HG03342 (cell line): Measurements from ENCODE around the gene SPRY4.
"Not testable (repeated sequence)": the region's sequence is repeated elsewhere in the genome, so short reads cannot be mapped to it uniquely, and the experiment has no call there.

Experiments
- ATAC-seq: cut with Tn5 transposase; IDR thresholded peaks from one replicate; pipeline ENCODE4 v1.9.1; 2021; ENCODE audit warnings: mild to moderate bottlenecking, moderate library complexity; ENCODE audit not compliant: unreplicated experiment

SPRY4 gene, protein sequence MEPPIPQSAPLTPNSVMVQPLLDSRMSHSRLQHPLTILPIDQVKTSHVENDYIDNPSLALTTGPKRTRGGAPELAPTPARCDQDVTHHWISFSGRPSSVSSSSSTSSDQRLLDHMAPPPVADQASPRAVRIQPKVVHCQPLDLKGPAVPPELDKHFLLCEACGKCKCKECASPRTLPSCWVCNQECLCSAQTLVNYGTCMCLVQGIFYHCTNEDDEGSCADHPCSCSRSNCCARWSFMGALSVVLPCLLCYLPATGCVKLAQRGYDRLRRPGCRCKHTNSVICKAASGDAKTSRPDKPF

DNA sequence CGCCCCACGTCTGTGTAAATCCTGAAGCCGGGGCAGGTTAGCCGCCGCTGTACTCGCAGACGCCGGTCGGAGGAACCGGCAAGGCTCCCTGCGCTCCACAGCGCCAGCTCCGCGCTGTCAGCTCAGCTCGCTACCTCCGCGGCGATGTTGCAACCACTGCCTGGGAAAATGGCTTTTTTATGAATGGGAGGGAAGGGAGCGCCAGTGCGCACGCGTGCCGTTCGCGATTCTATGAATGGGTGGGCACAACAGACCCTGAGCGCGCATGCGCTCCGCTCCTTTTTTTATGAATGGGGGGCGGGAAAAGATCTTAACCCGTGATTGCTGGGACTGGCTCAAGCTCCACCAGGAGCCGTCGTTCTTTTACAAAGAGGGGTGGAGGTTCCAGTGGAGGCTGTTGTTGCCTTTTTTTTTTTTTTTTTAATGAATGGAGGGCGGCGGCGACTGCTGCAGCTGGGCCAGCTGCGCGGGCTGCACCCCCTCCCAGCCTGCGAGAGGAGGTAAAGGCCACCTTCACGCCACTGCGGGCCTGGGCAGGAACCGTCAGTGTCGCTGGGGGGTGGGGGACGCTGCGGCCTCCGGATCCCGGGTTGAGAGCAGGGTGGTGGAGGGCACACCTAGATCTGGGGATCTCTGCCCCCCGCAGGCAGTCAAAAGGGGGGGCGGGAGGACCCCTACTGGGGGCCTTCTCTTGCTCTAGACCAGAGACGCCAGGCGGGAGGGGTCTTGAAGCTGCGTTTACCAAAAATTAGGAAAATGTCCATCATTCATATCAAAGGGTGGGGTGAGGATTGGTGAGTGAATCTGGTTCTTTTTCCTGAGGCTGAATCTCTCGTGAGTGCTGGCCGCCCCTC is at the start of gene SPRY4:
Gene SPRY4 (minus strand): TSS at position 151 of the 854 bp plus-strand sequence. CDS start 9,913 bp downstream, outside the sequence.
- peak; percentile 68 for ATAC-seq

DNA sequence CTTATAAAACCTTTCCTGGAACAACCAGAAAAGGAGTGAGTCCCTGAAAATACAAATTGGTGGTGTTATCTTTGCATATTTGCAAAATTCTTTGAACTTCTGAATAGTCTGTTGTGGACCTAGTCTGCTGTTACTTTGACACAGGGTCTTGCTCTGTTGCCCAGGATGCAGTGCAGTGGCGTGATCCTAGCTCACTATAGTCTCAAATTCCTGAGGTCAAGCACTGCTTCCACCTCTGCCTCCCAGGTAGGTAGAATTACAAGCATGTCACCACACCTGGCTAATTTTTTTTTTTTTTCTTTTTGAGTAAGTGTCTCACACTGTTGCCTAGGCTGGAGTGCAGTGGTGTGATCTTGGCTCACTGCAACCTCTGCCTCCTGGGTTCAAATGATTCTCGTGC is 43.7 kb upstream of the SPRY4 start:
- ATAC-seq: no peak

DNA sequence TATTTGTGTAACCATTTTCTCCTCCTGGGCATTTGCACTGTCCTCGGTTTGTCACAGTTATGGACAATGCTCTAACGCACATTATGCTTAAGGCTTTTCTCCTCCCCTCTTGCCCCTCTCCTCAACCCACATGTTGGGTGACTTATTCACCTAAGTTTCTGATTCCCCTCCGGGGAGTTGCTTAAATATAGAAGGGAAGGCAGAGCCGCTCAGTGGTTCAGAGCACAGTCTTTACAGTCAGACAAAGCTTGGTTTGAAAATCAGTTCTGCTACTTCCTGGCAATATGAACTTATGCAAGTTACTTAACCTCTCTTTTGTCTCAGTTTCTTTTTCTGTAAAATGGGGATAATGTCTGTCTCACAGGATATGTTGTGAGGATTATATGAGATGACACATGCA is 41.2 kb upstream of the SPRY4 start:
- ATAC-seq: no peak

DNA sequence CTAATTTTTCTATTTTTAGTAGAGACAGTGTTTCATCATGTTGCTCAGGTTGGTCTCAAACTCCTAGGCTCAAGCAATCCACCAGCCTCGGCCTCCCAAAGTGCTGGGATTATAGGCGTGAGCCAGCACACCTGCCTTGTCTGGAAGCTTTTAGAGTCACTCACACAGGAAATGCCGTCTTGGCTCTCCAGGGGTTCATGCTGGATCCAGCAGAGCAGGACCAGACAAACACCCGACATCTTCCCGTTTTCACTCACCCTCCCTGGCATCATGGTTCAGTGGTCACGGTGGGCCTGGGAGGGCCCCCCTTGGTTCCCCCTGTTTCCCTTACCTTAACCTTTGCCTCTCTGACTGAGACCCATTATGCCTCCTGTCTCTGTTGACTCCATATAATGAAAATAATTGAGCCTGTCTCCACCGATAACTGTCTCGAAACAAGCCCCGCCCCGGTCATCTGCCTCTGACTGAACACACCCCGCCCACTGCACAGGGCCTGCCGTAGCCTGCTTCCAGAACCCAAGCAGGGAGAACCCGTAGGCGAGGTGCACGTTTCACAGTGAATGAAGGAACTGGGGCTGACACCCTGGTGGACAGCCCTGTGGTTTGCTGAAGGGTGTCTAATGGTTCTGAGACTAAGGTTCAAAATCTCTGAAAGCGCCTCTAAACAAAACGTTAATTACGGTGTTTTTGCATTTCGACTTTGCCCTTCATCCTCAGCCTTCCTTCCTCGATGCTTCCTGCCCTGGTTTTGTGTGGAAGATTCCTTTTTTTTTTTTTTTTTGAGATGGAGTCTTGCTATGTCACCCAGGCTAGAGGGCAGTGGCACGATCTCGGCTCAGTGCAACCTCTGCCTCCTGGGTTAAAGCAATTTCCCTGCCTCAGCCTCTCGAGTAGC is 39.7 kb upstream of the SPRY4 start:
- ATAC-seq: peak; percentile 74

DNA sequence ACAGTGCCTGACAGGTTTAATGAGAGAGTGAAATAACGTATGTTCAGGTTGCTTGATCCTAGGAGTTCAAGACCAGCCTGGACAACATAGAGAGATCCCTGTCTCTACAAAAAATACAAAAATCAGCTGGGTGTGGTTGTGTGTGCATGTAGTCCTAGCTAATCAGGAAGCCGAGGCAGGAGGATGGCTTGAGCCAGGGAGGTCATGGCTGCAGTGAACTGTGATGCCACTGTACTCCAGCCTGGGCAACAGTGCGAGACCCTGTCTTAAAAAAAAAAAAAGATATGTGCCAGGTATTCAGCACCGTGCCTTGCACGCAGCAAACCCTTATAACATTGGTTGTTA is 38.8 kb upstream of the SPRY4 start:
- ATAC-seq: no peak

DNA sequence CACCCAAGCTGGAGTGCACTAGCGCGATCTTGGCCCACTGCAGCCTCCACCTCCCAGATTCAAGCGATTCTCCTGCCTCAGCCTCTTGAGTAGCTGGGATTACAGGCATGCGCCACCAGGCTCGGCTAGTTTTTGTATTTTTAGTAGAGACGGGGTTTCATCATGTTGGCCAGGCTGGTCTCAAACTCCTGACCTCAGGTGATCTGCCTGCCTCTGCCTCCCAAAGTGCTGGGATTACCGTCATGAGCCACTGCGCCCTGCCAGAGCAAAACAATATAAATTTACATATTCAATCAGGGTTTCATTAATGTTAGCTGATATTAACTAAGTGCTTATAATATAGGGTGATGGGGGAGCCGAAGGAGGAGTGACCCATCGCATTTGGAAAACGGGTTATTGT is 37.4 kb upstream of the SPRY4 start:
- not testable (repeated sequence) for ATAC-seq

DNA sequence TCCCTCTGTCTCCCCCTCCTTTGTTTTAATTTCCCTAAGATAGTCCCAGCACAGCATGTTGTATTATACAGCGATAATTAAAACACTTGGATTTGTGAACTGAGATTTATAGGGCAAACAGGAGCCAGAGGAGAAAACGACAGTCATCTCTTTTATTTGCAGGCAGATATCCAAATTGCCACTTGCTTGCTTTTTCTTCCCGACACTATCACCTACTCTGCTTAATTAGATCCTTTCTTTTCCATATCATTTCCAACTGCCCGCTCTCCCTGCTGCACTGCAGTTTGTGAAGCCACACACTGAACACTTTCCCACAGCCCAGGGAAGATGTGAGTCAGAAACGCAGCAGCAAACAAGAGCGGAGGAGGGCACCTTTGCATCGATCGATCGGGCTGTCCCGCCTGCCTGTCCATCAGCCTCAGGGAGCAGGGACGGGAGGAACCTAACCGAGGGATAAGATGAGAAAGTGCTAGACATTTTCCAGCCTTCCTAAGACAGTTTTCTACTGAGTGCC is 35.8 kb upstream of the SPRY4 start:
- no peak for ATAC-seq

DNA sequence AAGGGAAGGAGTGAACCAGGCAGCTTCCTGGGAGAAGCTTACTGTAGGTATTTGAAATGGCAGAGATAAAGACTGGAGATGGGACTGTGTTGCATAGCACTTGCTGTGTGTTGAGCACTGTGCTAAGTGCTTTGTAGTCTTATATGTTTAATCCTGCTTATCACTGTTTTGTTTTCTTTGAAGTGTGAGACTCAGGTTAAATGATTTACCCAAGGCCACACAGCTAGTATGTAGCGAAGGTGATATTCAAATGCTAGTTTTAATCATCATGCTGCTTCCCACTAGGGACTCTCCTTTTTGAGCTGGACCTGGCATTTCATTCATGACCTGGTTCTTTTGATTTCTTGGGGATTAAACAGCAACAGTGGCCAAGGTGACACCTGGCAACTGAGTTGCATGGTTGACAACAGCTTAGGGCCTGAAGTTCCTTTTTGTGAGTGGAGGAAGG is 35.3 kb upstream of the SPRY4 start:
- no peak for ATAC-seq

DNA sequence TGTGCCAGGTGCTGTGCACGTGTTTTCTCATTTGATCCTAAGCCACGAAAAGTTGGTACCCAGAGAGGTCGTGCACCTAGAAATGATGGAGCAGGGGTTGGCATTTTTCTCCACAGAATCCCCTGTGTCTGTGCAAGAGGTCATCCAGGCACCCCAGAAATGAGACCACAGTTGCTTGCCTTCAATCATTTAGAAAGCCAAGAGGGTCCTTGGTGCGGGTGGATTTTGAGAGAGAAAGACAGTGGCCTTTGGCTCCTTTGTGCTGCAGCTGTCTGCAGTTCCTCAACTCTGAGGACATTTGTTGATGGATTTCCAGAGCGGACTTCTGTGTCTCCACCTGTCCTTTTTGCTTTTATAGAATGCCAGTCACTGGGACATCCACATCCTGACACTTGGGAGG is 33.8 kb upstream of the SPRY4 start:
- ATAC-seq: no peak

DNA sequence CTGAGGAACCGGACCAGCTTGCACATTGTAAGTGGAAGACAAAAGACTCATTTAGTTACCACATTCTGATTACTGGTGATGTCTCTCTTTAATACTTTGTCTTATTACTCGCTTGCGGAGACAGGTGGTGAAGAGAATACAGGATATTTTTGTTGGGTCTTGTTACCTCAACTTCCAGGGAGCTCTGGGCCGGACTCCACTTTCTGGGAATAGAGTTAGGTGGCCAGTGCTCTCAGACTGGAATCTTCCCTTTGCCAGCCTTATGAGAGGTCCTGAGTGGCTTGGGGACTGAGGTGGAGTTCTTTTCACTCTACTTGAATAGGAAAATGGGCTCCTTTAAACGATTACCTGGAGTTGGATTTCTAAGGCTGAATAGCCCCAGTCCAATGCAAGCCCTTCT is 33.3 kb upstream of the SPRY4 start:
- no peak for ATAC-seq

DNA sequence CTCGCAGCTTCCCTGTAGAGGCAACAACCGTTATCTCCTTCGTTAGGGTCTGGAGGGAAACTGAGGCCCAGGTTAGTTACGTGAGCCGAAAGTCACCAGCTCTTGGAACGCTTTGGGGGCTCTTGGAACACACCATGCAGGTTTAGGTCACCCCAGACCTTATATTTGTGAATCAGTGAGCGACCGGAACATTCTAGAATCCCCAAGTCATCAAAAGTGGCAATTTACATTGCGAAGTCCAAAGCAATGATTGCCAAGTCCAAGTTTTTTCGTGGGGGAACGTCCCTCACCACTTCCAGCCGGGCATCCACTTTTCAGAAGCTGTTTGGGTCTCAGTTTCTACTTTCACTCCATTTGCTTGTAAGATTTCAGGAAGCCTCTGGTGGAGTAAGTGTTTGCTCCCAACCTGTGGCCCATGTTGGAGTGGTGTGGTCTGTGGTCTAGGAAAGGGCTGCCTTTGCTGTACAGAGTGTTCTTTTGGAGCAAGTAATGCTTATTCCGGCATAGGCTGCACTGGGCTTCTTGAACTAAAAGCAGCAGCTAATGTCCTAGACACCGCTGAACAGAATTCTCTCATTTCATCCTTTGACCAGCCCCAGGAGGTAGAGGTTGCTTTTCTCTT is 32.8 kb upstream of the SPRY4 start:
- ATAC-seq: no peak

DNA sequence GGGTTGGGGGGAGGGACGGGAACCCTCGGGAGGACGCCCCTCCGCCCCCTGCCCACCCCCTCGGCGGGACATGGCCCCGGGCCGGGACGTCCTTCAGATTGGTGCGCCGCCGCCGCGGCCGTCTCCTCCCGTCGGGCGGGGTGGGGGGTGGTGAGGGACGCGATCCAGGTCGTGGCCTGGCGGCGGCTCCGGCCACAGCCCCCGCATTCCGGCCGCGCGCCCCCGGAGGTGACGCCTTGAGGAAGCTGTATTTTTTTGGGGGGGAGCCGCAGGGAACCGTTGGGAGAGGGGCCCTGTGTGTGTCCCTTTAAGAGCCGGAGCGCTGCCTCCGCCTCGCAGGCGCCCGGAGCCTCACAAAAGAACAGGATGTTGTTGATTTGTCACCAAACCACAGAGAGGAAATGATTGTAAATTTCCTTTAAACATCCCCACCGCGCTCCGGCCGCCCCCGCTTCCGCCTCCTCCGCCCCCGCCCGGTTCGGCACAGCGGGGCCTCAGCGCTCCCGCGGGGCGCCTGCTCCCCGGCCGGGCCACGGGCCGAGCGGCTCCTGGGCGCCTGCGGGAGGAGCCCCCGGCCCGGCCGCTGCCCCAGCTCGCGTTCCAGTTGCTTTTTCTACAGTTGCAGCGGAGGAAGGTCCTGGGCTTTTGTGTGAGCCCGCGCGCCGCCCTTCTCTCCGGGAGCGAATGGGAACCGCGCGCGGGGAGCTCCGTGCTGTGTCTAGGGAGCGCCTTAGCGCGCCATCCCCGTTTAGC is 32.1 kb upstream of the SPRY4 start:
- peak; percentile 92 for ATAC-seq

DNA sequence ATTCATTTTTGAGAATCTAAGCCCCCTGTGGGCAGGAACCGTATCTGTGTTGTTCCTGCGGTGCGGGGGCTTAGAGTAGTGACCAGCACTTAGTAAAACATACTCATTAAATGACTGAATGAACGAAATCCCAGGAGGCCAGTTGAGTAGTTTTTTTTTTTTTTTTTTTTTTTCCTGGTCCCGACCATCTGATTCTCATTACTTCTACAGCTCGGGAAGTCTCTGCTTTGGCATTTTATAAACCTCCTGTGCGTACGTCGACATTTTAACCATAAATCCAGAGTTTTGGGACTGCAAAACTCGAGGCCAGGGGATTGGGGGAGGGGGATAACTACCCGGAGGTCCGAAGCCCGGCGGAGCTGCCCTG is 31.5 kb upstream of the SPRY4 start:
- ATAC-seq: no peak

DNA sequence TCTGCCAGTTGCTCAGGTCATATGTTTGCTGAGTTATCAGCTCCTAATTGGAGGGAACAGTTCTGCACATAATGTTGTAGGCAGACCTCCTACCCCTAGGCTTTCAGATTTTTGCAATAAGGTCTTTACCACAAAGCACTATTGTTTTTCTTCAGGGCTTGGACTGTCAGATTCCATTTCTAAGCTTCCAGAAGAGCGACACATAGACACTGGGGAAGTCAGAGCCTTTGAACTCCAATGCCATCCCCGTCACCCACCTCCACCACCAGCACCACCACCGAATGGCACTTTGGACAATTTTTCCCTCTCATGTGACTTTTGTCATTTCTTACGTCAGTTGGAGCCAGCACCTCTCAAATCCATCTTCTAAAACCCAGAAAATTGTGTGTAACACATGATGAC is 28.3 kb upstream of the SPRY4 start:
- no peak for ATAC-seq

DNA sequence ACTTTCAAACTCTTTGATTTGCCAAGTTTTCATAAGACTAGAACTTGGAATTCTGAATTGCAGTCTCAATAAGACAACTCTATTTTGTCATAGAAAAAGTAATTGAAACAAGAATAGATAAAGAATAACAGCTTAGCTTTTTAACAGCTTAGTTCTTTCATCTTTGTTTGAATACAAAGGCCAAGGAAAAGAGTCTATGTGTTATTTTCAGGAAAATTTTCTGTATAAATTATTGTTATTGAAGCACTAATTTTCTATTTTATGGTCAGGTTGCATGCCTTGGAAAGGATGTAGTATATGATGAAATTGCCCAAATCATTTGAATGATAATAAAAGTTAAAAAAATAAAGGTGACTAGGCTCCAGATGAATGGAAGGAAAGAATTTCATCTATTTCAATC is 25.2 kb upstream of the SPRY4 start:
- ATAC-seq: no peak

DNA sequence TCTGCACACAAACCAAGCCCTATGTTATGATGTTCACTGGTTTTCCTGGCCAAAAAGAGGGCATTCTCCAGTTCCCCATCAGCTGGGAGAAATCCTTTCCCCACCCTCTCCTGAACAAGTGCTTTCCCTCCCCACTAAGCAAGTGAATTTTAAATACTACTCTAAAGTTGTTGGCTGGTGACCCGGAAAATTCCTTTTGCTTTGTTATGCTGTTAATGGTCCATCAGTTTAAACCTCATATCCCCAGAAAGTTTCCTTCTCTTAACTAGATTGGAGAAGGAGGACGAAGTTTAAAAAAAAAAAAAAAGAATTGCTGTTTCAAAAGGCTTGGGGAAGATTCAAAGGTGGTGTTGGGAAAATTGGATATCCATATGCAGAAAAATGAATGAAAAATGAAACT is 21.9 kb upstream of the SPRY4 start:
- no peak for ATAC-seq

DNA sequence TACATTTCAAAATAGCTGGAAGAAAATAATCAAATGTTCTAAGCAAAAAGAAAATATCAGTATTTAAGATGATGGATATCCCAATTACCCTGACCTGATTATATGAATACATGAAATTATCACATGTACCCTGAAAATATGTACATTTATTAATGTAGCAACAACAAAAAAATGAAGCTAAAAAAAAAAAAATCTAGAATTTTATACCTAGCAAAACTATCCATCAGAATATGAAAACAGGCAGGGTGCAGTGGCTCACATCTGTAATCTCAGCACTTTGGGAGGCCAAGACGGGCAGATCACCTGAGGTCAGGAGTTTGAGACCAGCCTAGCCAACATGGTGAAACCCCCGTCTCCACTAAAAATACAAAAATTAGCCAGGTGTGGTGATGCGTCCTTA is 20.1 kb upstream of the SPRY4 start:
- ATAC-seq: not testable (repeated sequence)

DNA sequence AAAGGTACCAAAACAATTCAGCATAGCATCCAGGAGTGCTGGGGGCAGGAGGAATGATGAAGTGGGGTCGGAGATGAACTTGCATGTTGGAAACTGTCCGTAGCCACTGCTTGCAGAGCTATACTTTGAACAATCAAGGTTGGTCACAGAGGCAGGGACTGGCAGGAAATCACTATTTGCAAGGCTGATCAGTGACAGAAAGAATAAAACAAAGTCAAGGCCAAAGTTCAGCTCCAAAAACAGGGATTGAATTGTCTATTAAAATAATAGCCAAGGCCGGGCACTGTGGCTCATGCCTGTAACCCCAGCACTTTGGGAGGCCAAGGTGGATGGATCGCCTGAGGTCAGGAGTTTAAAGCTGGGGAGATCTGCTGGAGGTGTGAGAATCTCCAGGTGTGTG is 18.7 kb upstream of the SPRY4 start:
- ATAC-seq: no peak

DNA sequence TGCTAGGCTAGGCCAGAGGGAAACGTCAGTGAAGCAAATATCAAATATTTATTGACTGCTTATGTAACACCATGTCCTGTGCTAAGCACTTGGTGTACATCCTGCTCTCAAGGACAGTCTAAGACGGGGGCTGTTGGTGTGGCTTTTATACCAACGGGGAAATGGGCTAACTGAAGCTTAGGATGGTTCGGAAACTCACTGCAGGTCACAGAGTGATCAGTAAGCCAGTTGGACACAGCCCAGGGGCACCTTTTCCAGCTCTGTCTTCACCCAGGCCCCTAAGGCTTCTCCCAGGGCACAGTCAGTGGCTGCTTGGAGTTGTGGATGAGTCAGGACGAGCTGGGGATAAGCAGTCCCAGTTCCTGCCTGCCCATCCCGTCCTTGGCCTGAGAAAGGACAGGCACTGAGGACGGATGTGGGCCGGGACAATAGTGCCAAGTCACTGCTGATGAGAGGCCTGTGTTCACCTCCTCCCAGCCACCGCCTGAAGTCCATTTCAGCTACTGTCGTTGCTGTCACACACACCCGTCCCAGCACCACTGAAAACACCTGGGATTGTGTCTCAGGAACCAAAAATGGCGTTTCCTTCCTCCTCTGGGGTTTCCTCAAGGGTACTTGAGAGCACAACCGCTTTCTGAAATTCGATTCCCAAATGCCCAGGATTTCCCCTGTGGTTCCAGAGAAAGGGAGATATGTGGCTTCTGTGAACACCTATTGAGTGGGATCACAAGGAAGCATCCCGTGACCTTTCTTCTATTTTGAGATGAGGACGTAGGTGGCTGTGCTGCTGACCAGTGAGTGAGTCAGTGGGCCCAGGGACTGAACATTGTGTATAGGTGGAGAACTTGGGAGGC is 17.5 kb upstream of the SPRY4 start:
- no peak for ATAC-seq
